ENCODE results near the gene ILK.

The ILK gene

GRCh38 chr11:6658647-6659046, 55.1 kb downstream of the ILK start:
- Histone ChIP-seq H2BK15ac (ENCODE audit: low read depth, poor library complexity, severe bottlenecking) (no peak overlapping the region), H3K27me3 (ENCODE audit: control insufficient read depth in 1 of 2, insufficient read depth in 1 of 2, low read length in 2 of 2) (peaks cover 31 to 36% of the 10 kb centered on the region in 2 experiments), H2AK5ac (ENCODE audit: low read length, severe bottlenecking) (no peak overlapping the region), H2BK5ac (ENCODE audit: low read depth, low read length, poor library complexity, severe bottlenecking) (no peak overlapping the region), H3K4me3 (ENCODE audit: insufficient read depth in 1 of 2, low read depth in 1 of 2, low read length in 2 of 2) (no peak overlapping the region), H3K4me2 (ENCODE audit: low read length, poor library complexity, severe bottlenecking) (no peak overlapping the region), H3K9ac (ENCODE audit: low read length) (no peak overlapping the region), H3K23ac (ENCODE audit: low read length in 2 of 2) (peak overlapping the region in 1 of 2 experiments; percentile 99), H3K36me3 (ENCODE audit: control insufficient read depth in 1 of 2, insufficient read depth in 2 of 2, low read depth in 1 of 2, low read length in 2 of 2) (no peaks in the 10 kb centered on the region), H3K4me1 (ENCODE audit: control insufficient read depth, insufficient read depth, low read depth, low read length) (peaks cover 7% of the 10 kb centered on the region), H3K18ac (ENCODE audit: low read depth in 1 of 2, low read length in 2 of 2) (peak overlapping the region in 1 of 2 experiments; percentile 21), H3K27ac (ENCODE audit: low read length, poor library complexity, severe bottlenecking) (no peak overlapping the region), H3K4ac (ENCODE audit: low read depth in 1 of 2, low read length in 2 of 2) (peak overlapping the region in 1 of 2 experiments; percentile 67), H3K9me3 (ENCODE audit: control insufficient read depth, low read length) (no peaks in the 10 kb centered on the region), H2BK120ac (ENCODE audit: low read depth, low read length) (no peak overlapping the region), H4K8ac (ENCODE audit: low read length) (peak overlapping the region; percentile 25), H3K14ac (ENCODE audit: low read length in 2 of 2) (peak overlapping the region in 1 of 2 experiments; percentile 41), H3K79me1 (replicated peaks; ENCODE audit: low read length, poor library complexity, severe bottlenecking) (no peaks in the 10 kb centered on the region), H2BK12ac (ENCODE audit: low read length in 2 of 2) (no peak overlapping the region), H4K91ac (ENCODE audit: low read length) (no peak overlapping the region), H2AFZ (ENCODE audit: low read depth, low read length) (no peak overlapping the region)
- DNase-seq: no peak
